ENCODE data around the gene ENDOV.

Gene ENDOV

GRCh38 chr17:80432350-80432955, 17.5 kb downstream of the ENDOV start:
- no peak for DNase-seq

- no peak for DNase-seq
Observed at GRCh38 chr17:80432961-80433550, 18.1 kb downstream of the ENDOV start.

- DNase-seq: no peak
Observed at GRCh38 chr17:80433916-80434666, 19.1 kb downstream of the ENDOV start.

GRCh38 chr17:80437532-80437931, 22.6 kb downstream of the ENDOV start:
- no peak for DNase-seq

GRCh38 chr17:80438806-80439205, 23.8 kb downstream of the ENDOV start:
- DNase-seq: no peak

- DNase-seq: no peak
Observed at GRCh38 chr17:80439499-80439898, 24.5 kb downstream of the ENDOV start.

GRCh38 chr17:80441133-80441578, 26.2 kb downstream of the ENDOV start:
- DNase-seq: peak; percentile 69

GRCh38 chr17:80441598-80442322, 26.8 kb downstream of the ENDOV start:
- no peak for DNase-seq

- DNase-seq: no peak
Observed at GRCh38 chr17:80442323-80442659, 27.3 kb downstream of the ENDOV start.

GRCh38 chr17:80442764-80443163, 27.8 kb downstream of the ENDOV start:
- no peak for DNase-seq

- no peak for DNase-seq
Observed at GRCh38 chr17:80443498-80443897, 28.5 kb downstream of the ENDOV start.

GRCh38 chr17:80443916-80444643, 29.1 kb downstream of the ENDOV start:
- DNase-seq: no peak

GRCh38 chr17:80444644-80444979, 29.6 kb downstream of the ENDOV start:
- no peak for DNase-seq

GRCh38 chr17:80445007-80445725, 30.2 kb downstream of the ENDOV start:
- no peak for DNase-seq

- no peak for DNase-seq
Observed at GRCh38 chr17:80445726-80446110, 30.8 kb downstream of the ENDOV start.

GRCh38 chr17:80446645-80447405, 31.9 kb downstream of the ENDOV start:
- DNase-seq: no peak

GRCh38 chr17:80447790-80448189, 32.8 kb downstream of the ENDOV start:
- no peak for DNase-seq

GRCh38 chr17:80449194-80449929, 34.4 kb downstream of the ENDOV start:
- DNase-seq: no peak

- DNase-seq: no peak
Observed at GRCh38 chr17:80449930-80450576, 35.1 kb downstream of the ENDOV start.

GRCh38 chr17:80451104-80451775, 36.3 kb downstream of the ENDOV start:
- no peak for DNase-seq
